ENCODE measurements around the gene HIRA.

The HIRA gene

GRCh38 chr22:19471572-19471971 is 40.0 kb upstream of the HIRA start:
- no peak overlapping the region for H3K27ac ChIP-seq (ENCODE audit: low read depth, low read length)

DNA sequence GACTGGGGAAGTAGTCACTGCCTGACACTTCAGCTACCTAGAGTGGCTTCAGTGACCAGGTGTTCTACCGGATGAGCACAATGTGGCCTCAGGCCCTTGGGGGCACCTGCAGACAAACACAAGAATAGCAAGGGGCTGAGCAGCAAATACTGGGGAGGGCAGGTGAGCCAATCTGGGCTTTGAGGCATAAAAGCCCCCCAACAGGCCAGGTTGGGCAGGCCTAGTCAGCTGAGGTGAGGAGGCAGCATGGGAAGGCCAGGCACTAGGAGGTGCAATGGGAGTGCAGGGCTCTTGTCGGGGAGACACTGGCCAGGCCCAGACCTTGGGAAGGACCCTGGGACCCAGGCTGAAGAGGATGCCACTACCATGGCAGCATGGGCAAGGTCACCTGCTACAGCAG is 38.5 kb upstream of the HIRA start:
- Histone ChIP-seq H3K4me1 (ENCODE audit: insufficient read depth, low read length) (no peaks in the 10 kb centered on the region), H3K9me3 (ENCODE audit: insufficient read depth, low read depth, low read length) (no peaks in the 10 kb centered on the region), H3K4me3 (ENCODE audit: low read length) (no peak overlapping the region), H3K27me3 (ENCODE audit: insufficient read depth, low read length) (no peaks in the 10 kb centered on the region), H3K9ac (ENCODE audit: low read depth, low read length) (no peak overlapping the region), H3K27ac (ENCODE audit: low read depth, low read length) (no peak overlapping the region), H3K36me3 (ENCODE audit: insufficient read depth, low read length) (peaks cover 94% of the 10 kb centered on the region)
- 94% methylated on average over 2 of the region's 2 CpGs for WGBS

More at GRCh38 chr22:19471572-19471971, 40.0 kb upstream of the HIRA start:
- Histone ChIP-seq H3K4me1 (ENCODE audit: insufficient read depth, low read length) (no peaks in the 10 kb centered on the region), H3K27me3 (ENCODE audit: insufficient read depth, low read length) (no peaks in the 10 kb centered on the region), H3K9ac (ENCODE audit: low read depth, low read length) (no peak overlapping the region), H3K36me3 (ENCODE audit: insufficient read depth, low read length) (peaks cover 91% of the 10 kb centered on the region), H3K9me3 (ENCODE audit: insufficient read depth, low read depth, low read length) (no peaks in the 10 kb centered on the region), H3K4me3 (ENCODE audit: low read length) (no peak overlapping the region)
- WGBS = 90% methylated on average over 11 of the region's 11 CpGs

GRCh38 chr22:19469421-19469820 is 37.9 kb upstream of the HIRA start:
- H3K27ac ChIP-seq (ENCODE audit: low read depth, low read length) = no peak overlapping the region
- no peak overlapping the region for H3K4me3 ChIP-seq (ENCODE audit: low read length)
- H3K9me3 ChIP-seq (ENCODE audit: insufficient read depth, low read depth, low read length) = no peaks in the 10 kb centered on the region
- no peaks in the 10 kb centered on the region for H3K27me3 ChIP-seq (ENCODE audit: insufficient read depth, low read length)
- H3K4me1 ChIP-seq (ENCODE audit: insufficient read depth, low read length) = no peaks in the 10 kb centered on the region
- H3K9ac ChIP-seq (ENCODE audit: low read depth, low read length) = no peak overlapping the region
- WGBS = 94% methylated on average over 7 of the region's 7 CpGs
- H3K36me3 ChIP-seq (ENCODE audit: insufficient read depth, low read length) = peaks cover 95% of the 10 kb centered on the region

- Histone ChIP-seq H3K27ac (ENCODE audit: low read depth, low read length) (no peak overlapping the region), H3K4me1 (ENCODE audit: insufficient read depth, low read length) (no peaks in the 10 kb centered on the region), H3K4me3 (ENCODE audit: low read length) (no peak overlapping the region), H3K27me3 (ENCODE audit: insufficient read depth, low read length) (no peaks in the 10 kb centered on the region), H3K9me3 (ENCODE audit: insufficient read depth, low read depth, low read length) (no peaks in the 10 kb centered on the region), H3K9ac (ENCODE audit: low read depth, low read length) (no peak overlapping the region), H3K36me3 (ENCODE audit: insufficient read depth, low read length) (peaks cover 97% of the 10 kb centered on the region)
- 93% methylated on average over 6 of the region's 6 CpGs for WGBS
These were observed 36.4 kb upstream of the HIRA start for GRCh38 chr22:19467912-19468311.

DNA sequence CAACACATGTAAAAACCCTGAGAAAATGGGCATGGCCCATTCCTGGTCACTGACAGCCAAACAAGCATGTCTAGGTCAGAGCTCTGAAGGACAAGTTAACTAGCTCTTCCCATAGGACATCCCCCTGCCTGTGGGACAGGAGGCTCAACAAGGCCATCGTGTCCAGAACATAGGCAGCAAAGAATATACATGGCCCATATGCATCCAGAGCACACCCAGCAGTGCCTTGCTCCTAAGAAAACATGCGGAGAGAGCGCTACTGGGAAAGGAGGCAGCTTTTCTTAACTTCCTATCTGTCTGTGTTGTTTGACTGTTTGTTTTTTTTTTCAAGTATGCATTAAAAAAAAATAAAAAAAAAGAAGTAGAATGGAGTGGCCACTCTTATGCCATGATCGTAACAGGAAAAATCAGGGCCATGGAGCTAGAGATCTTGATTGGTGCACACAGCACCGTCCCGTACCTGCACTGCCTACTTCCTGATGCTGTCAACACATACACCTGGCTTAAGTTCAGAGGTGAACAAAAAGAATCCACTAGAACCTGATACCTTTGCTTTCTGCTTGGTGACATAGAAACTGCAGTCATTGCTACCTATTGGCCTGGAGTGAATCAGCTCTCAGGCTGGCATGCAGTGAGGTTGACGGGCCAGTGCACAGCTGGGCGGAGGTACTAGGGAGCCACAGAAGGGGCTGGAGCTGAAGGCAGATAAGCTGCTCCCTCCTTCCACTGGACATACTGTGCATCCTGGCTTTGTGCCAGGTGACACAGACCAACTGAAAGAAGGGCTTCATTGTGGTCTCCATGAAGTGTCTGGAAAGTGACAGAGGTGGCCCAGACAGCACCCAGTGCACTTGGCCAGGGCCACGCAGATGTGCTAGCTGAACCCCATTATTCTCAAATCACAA is 35.6 kb upstream of the HIRA start:
- H3K9me3 ChIP-seq (ENCODE audit: insufficient read depth, low read depth, low read length) = no peaks in the 10 kb centered on the region
- no peak overlapping the region for H3K4me3 ChIP-seq (ENCODE audit: low read length)
- H3K4me1 ChIP-seq (ENCODE audit: insufficient read depth, low read length) = no peaks in the 10 kb centered on the region
- WGBS = 95% methylated on average over 9 of the region's 9 CpGs
- peaks cover 95% of the 10 kb centered on the region for H3K36me3 ChIP-seq (ENCODE audit: insufficient read depth, low read length)
- H3K27me3 ChIP-seq (ENCODE audit: insufficient read depth, low read length) = no peaks in the 10 kb centered on the region
- H3K27ac ChIP-seq (ENCODE audit: low read depth, low read length) = no peak overlapping the region
- no peak overlapping the region for H3K9ac ChIP-seq (ENCODE audit: low read depth, low read length)

- no peak overlapping the region for H3K9ac ChIP-seq (ENCODE audit: low read depth, low read length)
- no peaks in the 10 kb centered on the region for H3K4me1 ChIP-seq (ENCODE audit: insufficient read depth, low read length)
- H3K36me3 ChIP-seq (ENCODE audit: insufficient read depth, low read length) = peaks cover 94% of the 10 kb centered on the region
- no peak overlapping the region for H3K27ac ChIP-seq (ENCODE audit: low read depth, low read length)
- H3K27me3 ChIP-seq (ENCODE audit: insufficient read depth, low read length) = no peaks in the 10 kb centered on the region
- WGBS = 93% methylated on average over 14 of the region's 14 CpGs
- no peak overlapping the region for H3K4me3 ChIP-seq (ENCODE audit: low read length)
- H3K9me3 ChIP-seq (ENCODE audit: insufficient read depth, low read depth, low read length) = no peaks in the 10 kb centered on the region
These were observed 34.7 kb upstream of the HIRA start for GRCh38 chr22:19466126-19466716.

- Histone ChIP-seq H3K27ac (ENCODE audit: low read depth, low read length) (no peak overlapping the region), H3K9ac (ENCODE audit: low read depth, low read length) (no peak overlapping the region), H3K36me3 (ENCODE audit: insufficient read depth, low read length) (peaks cover 93% of the 10 kb centered on the region), H3K9me3 (ENCODE audit: insufficient read depth, low read depth, low read length) (no peaks in the 10 kb centered on the region), H3K4me1 (ENCODE audit: insufficient read depth, low read length) (no peaks in the 10 kb centered on the region), H3K4me3 (ENCODE audit: low read length) (no peak overlapping the region), H3K27me3 (ENCODE audit: insufficient read depth, low read length) (no peaks in the 10 kb centered on the region)
- WGBS = 94% methylated on average over 4 of the region's 4 CpGs
These were observed 33.4 kb upstream of the HIRA start for GRCh38 chr22:19464975-19465374.

- peaks cover 89% of the 10 kb centered on the region for H3K36me3 ChIP-seq (ENCODE audit: insufficient read depth, low read length)
- H3K4me1 ChIP-seq (ENCODE audit: insufficient read depth, low read length) = no peaks in the 10 kb centered on the region
- H3K27me3 ChIP-seq (ENCODE audit: insufficient read depth, low read length) = no peaks in the 10 kb centered on the region
- no peaks in the 10 kb centered on the region for H3K9me3 ChIP-seq (ENCODE audit: insufficient read depth, low read depth, low read length)
- H3K4me3 ChIP-seq (ENCODE audit: low read length) = no peak overlapping the region
- 90% methylated on average over 1 of the region's 1 CpG for WGBS
- no peak overlapping the region for H3K9ac ChIP-seq (ENCODE audit: low read depth, low read length)
- no peak overlapping the region for H3K27ac ChIP-seq (ENCODE audit: low read depth, low read length)
These were observed 33.0 kb upstream of the HIRA start for GRCh38 chr22:19464546-19464945.

DNA sequence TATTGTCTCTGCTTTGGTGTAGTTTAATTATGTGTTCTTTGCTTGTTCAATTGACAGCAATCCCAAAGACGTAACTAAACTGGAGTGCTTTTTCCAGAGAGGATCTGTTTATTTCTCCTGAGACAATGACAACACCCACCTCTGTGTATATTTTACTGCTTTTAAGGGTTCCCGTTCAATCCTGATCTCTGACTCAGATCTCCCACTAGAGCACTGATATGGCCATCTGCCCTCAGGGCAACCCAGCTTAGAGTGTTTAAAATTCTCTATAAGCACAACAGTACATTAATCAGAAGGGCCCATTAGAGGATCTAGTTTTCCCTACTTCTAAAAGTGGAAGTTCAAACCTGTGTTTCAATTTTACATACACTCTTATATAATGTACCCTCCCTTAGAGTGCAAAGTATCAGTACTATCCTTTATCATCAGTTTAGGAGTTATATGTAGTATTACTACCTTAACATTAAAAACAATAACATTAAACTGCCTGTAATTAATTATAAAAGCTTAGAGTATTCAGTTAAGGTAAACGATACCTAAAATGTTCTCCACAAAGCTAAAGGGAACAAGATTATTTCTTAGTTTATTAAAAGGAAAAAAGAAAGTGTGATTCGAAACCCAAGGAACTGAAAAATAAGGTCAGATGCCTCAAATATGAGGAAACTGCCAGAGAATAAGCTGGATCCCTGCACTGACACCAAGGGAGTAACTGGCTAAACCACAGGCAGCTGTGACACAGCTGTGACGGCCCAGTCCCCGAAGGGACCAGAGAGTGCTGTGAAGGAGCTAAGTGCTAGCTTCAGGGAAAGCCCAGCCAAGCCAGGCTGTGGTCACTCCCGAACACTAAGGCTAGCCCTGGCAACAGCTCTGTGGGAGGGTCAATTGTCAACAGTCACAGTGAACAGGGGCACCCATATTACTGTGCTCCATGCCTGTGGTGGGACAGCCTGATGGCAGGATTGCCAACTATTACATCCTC is 32.2 kb upstream of the HIRA start:
- Histone ChIP-seq H3K9me3 (ENCODE audit: insufficient read depth, low read depth, low read length) (no peaks in the 10 kb centered on the region), H3K4me1 (ENCODE audit: insufficient read depth, low read length) (no peaks in the 10 kb centered on the region), H3K27me3 (ENCODE audit: insufficient read depth, low read length) (no peaks in the 10 kb centered on the region), H3K4me3 (ENCODE audit: low read length) (no peak overlapping the region), H3K36me3 (ENCODE audit: insufficient read depth, low read length) (peaks cover 87% of the 10 kb centered on the region), H3K9ac (ENCODE audit: low read depth, low read length) (no peak overlapping the region), H3K27ac (ENCODE audit: low read depth, low read length) (no peak overlapping the region)
- WGBS = 86% methylated on average over 6 of the region's 7 CpGs

- no peak overlapping the region for H3K9ac ChIP-seq (ENCODE audit: low read depth, low read length)
- H3K36me3 ChIP-seq (ENCODE audit: insufficient read depth, low read length) = peaks cover 85% of the 10 kb centered on the region
- no peak overlapping the region for H3K4me3 ChIP-seq (ENCODE audit: low read length)
- no peak overlapping the region for H3K27ac ChIP-seq (ENCODE audit: low read depth, low read length)
- no CpG with 5 or more reads among the region's 1 CpG for WGBS
- no peaks in the 10 kb centered on the region for H3K27me3 ChIP-seq (ENCODE audit: insufficient read depth, low read length)
- H3K4me1 ChIP-seq (ENCODE audit: insufficient read depth, low read length) = no peaks in the 10 kb centered on the region
- H3K9me3 ChIP-seq (ENCODE audit: insufficient read depth, low read depth, low read length) = no peaks in the 10 kb centered on the region
These were observed 31.5 kb upstream of the HIRA start for GRCh38 chr22:19463008-19463407.

DNA sequence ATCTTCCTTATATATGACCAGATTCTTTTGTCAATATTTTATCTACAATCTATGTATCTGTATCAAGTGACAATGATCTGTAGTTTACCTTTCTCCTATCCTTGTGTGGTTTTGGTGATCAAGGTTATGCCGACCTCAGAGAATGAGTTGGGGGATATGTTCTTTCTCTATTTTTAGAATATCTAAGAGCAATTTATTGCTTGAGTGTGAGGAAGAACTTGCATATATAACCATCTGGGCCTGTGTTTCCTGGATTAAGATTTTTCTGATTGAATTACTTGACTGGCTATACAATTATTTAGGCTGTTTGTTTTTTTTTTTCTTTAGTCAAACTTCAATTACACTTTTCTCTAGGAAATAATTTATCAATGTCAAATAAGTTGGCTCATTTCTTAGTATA is 30.0 kb upstream of the HIRA start:
- H3K9me3 ChIP-seq (ENCODE audit: insufficient read depth, low read depth, low read length) = no peaks in the 10 kb centered on the region
- no peaks in the 10 kb centered on the region for H3K4me1 ChIP-seq (ENCODE audit: insufficient read depth, low read length)
- H3K4me3 ChIP-seq (ENCODE audit: low read length) = no peak overlapping the region
- no peak overlapping the region for H3K9ac ChIP-seq (ENCODE audit: low read depth, low read length)
- peaks cover 83% of the 10 kb centered on the region for H3K36me3 ChIP-seq (ENCODE audit: insufficient read depth, low read length)
- no CpG with 5 or more reads among the region's 1 CpG for WGBS
- no peaks in the 10 kb centered on the region for H3K27me3 ChIP-seq (ENCODE audit: insufficient read depth, low read length)
- H3K27ac ChIP-seq (ENCODE audit: low read depth, low read length) = no peak overlapping the region
